HS-5 (cell line): ENCODE measurements around the gene ARHGEF6.

Experiments
- DNase-seq: peaks from one replicate; pipeline ENCODE4 v3.0.0-alpha.2; 2012; ENCODE audit warnings: low read depth

The ARHGEF6 gene

GRCh38 chrX:136745215-136746173, 35.2 kb downstream of the ARHGEF6 start:
- DNase-seq, result no peak

GRCh38 chrX:136742721-136743379, 37.9 kb downstream of the ARHGEF6 start:
- DNase-seq, result no peak

GRCh38 chrX:136738049-136738729, 42.5 kb downstream of the ARHGEF6 start:
- DNase-seq, result no peak

GRCh38 chrX:136736690-136737089, 44.0 kb downstream of the ARHGEF6 start:
- no peak for DNase-seq

GRCh38 chrX:136735601-136736000, 45.1 kb downstream of the ARHGEF6 start:
- DNase-seq, result no peak

DNA sequence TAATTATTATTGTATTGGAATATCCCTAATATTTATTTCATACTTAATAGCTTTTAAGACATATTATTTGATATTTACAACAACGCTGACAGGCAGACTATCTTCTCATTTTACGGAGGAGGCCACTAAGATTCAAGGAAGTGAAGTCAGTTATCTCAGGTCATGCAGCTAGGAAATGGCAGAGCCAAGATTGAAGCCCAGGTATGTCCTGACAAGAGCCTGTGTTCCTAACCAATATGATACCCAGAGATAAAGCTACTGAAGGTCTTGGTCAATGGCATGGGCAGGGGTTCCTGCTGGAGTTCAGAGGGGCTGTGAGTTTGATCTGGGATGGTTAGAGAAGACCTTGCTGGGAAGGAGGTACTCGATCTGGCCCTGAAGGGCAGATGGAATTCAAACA, 47.1 kb downstream of the ARHGEF6 start:
- DNase-seq, result no peak

DNA sequence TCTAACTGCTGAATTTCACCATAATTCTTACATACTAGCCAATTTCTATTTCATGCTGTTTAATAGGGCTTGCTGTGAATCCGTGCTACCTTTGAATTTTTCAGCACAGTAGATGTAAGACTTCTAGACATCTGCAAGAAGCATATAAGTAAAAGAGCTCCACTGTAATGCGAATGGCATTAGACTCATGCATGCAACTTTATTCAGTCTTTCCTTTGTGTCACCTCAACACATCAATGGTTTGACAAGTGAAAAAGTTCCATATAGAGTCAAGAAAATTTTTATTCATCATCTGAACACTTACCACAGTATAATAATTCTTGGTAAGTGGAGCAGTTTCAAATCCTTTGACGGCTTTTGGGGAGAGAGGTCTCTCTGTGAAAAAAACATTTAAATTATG, 48.9 kb downstream of the ARHGEF6 start:
- DNase-seq, result no peak

DNA sequence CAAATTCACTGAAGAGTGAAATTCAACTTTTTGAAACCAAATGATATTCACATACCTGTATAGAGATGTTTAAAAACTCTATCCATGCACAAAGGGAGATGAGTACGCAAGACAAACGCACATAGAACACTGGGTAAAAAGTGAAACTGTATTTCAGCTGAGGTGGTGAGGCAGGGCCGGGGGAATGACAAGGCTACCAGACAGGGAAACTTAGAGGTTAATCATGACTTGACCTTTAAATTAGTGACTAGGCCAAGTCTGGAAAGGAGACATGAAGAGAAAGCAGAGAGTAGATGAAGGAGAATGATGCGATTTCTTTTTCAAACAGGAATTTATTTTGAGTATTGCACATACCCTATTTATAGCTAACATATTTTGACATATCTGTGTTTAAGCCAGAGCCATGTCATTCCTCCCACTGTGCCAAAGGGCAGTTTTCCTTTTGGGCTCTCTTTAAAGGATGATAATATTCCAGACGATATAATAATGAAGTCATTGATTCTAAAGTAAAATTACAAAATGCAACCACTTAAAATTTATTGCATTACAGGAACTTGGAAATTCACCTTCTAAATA, 49.4 kb downstream of the ARHGEF6 start:
- no peak for DNase-seq

DNA sequence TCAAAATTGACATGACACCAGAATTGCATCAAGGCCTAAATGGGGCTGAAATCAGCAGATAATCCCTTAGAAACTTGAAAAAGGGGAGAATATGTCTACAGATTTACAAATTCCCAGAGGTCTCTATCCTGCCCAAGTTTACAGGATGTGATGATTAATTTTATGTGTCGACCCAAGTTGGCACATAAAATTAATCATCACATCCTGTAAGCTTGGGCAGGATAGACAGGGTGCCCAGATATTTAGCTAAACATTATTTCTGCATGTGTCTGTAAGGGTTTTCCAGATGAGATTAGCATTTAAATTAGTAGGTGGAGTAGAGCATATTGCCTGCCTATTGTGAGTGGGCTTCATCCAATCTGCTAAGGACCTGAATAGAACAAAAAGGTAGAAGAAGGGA, 52.3 kb downstream of the ARHGEF6 start:
- no peak for DNase-seq

- DNase-seq, result peak; percentile 16
These were observed 55.2 kb downstream of the ARHGEF6 start for GRCh38 chrX:136725441-136726104.

DNA sequence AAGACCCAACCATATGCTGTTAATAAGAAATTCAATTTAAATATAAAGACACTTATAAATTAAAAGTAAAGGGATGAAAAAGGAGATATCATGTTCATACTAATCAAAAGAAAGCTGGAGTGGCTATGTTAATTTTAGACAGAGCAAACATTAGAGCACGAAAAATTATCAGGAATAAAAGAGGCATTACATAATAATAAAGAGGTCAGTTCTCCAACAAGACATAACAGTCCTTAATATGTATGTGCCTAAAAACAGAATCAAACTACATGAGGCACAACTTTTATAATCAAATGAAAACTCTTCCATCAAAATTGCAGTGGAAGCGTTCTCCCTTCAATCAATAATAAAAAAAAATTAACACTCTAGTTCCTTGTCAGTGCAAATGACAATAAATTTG, 62.6 kb downstream of the ARHGEF6 start:
- DNase-seq, result no peak

DNA sequence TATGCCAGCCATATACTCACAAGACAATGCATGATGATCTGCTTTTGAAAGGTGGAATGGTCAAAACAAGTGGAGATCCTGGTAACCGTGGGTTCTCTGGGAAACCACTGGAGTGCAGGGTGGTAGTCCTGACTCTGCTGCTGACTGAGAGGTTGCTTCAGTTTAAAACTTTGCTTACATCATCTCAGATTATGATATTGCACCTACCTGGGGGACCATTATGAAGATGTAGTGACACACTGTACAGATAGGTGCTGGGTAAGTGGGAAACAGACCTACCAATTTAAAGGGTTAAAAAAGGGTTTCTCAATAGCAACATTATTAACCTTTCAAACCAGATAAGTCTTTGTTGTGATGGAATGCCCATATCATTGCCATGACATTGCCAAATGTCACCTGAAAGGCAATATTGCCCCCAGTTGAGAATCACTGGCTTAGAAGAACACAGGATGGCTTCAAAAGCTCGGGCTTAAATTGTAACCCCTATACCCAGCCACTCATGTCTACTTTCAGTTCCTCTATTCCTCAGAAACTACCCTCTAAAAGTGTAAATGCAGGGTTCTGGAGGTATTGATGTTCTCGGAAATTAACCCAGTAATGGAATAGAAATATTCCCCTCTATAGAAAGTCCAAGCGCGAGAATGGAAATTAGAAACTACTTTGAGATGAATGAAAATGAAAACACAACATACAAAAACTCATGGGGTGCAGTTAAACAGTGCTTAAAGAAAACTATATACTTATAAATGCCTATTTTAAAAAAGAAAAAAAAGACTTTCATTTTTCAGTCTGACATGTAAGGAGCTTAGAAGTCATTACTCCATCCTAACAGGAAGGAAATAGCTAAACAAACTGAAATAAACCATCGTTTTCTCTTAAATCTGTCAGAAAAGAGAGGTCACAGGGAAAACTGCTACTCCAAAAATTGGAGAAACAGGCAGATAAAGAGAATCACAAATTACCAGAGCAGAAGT, 65.8 kb downstream of the ARHGEF6 start:
- DNase-seq, result no peak

GRCh38 chrX:136712650-136713310, 68.0 kb downstream of the ARHGEF6 start:
- DNase-seq, result no peak

DNA sequence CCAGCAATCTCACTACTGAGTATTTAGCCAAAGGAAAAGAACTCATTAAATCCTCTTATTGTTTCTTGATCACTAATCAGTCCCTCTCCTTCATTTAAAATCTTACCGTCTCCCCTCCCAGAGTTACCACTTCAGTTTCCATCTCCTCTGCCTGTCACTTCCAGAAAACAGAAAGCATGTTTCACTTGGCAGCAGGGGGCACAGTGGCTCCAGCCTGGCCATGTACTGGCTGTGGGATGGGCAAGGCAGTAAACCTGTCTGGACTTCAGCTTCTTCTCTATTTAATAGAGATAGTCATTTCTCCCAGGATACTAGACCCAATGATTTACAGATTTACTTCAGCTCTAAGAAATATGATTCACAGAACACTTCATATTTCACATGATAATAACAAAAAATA, 69.6 kb downstream of the ARHGEF6 start:
- DNase-seq, result no peak

DNA sequence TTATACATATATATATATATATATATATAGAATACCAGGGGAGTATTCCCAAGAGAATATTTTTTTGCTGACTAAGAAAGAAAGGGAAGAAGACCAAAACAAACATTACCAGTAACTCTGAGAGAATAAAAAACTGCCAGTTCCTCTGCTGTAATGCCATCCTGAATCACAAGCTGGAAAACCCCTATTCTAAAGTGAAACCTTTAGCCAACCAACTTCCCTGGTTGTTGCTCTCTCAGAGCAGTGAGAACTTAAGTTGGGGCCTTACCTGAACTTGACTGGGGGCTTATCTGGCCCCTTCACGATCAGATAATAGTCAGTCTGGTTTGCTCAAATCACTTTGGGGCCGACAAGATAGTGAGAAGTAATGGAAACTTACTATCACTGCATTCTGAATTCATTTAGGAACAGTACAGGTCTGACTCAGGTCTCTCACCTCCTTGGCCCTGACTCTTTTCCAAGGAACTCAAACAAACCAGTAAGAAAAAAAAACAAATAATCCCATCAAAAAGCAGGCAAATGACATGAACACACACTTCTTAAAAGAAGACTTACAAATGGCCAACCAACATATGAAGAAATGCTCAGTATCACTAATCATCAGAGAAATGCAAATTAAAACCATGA, 70.3 kb downstream of the ARHGEF6 start:
- no peak for DNase-seq

DNA sequence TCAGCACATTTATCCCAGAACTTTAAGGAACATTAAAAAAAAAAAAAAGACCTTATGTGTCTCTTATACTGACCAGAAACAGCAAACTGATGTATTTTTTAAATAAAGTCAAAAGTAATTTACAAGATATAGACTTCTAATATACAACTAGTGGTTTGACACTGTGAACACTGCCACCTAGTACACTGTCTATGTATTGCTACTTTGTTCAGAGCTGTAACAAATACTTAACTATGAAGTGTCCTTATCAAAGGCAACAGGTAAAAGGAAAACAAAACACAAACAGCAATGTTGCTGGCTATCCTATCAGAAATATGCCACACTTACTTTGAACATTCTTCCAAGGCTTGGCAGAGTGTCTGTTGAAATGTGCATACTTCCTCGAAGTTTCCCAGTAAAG, 72.4 kb downstream of the ARHGEF6 start:
- no peak for DNase-seq

DNA sequence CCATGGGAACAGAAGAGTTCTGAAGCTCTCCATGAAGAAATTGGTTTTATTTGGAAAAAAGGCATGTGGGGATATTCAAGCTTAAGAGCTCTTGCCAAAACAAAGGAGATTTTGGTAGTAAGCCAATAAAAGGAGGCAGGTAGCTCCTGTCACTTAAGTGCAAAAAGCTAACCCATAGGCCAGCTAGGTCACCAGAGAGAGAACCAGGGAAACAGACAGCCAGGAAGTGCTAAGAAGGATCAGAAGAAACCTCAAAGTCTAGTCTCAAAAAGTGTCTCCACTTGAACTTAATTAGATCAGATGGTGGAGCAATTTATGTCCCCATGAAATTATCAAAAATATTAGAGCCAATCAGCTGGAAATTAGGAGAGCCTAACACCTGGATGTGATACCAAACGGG, 83.6 kb downstream of the ARHGEF6 start:
- DNase-seq, result no peak

GRCh38 chrX:136694431-136695087, 86.2 kb downstream of the ARHGEF6 start:
- DNase-seq, result no peak

DNA sequence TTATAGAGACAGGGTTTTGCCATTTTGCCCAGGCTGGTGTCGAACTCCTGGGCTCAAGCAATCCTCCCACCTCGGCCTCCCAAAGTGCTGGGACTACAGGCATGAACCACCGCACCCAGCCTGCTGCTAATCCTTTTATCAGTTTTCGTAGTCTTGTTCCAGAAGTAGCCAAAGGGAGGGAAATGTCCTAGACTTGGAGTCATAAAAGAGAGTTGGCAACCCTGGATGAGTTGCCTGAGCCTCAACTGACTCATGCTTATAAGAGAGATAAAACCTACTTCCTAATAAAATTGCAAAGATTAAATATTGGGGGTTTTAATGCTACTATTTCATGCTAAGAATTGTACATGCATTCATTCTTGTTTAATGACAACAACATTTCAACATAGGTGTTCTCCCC, 88.5 kb downstream of the ARHGEF6 start:
- DNase-seq, result no peak
